ENCODE measurements around the gene GALM. TPM values are rescaled to one million over a fixed set of nuclear protein-coding genes. Genes with fewer than 3 reads are reported as not detected.
"Not testable (repeated sequence)": the region's sequence is repeated elsewhere in the genome, so short reads cannot be mapped to it uniquely, and the experiment has no call there.

Gene GALM
- polyA plus RNA-seq (ENCODE audit: insufficient read length), result 11.8 TPM

- peak; percentile 93 for DNase-seq (ENCODE audit: low read depth)
Measured at GRCh38 chr2:38665854-38666555, at the start of gene GALM. TSS of gene GALM (plus strand) at chr2:38666114. CDS start at chr2:38666162, 48 bp downstream.

- DNase-seq (ENCODE audit: low read depth), result no peak
Measured at GRCh38 chr2:38617301-38617700, 48.6 kb upstream of the GALM start.

GRCh38 chr2:38619458-38620164, 46.3 kb upstream of the GALM start:
- no peak for DNase-seq (ENCODE audit: low read depth)

GRCh38 chr2:38620282-38620977, 45.5 kb upstream of the GALM start:
- DNase-seq (ENCODE audit: low read depth), result peak; percentile 51

- no peak for DNase-seq (ENCODE audit: low read depth)
Measured at GRCh38 chr2:38621018-38621417, 44.9 kb upstream of the GALM start.

GRCh38 chr2:38622210-38622609, 43.7 kb upstream of the GALM start:
- DNase-seq (ENCODE audit: low read depth), result no peak

GRCh38 chr2:38626326-38627035, 39.4 kb upstream of the GALM start:
- DNase-seq (ENCODE audit: low read depth), result no peak

- DNase-seq (ENCODE audit: low read depth), result no peak
Measured at GRCh38 chr2:38627391-38627790, 38.5 kb upstream of the GALM start.

- no peak for DNase-seq (ENCODE audit: low read depth)
Measured at GRCh38 chr2:38629684-38630083, 36.2 kb upstream of the GALM start.

GRCh38 chr2:38631976-38632375, 33.9 kb upstream of the GALM start:
- DNase-seq (ENCODE audit: low read depth), result no peak

GRCh38 chr2:38632980-38633379, 32.9 kb upstream of the GALM start:
- DNase-seq (ENCODE audit: low read depth), result no peak

GRCh38 chr2:38633895-38634294, 32.0 kb upstream of the GALM start:
- no peak for DNase-seq (ENCODE audit: low read depth)

GRCh38 chr2:38634684-38635083, 31.2 kb upstream of the GALM start:
- DNase-seq (ENCODE audit: low read depth), result no peak

GRCh38 chr2:38635139-38635538, 30.8 kb upstream of the GALM start:
- no peak for DNase-seq (ENCODE audit: low read depth)

- no peak for DNase-seq (ENCODE audit: low read depth)
Measured at GRCh38 chr2:38636069-38636468, 29.8 kb upstream of the GALM start.

GRCh38 chr2:38642373-38643017, 23.4 kb upstream of the GALM start:
- DNase-seq (ENCODE audit: low read depth), result not testable (repeated sequence)

- DNase-seq (ENCODE audit: low read depth), result no peak
Measured at GRCh38 chr2:38643021-38643671, 22.8 kb upstream of the GALM start.

- not testable (repeated sequence) for DNase-seq (ENCODE audit: low read depth)
Measured at GRCh38 chr2:38643683-38644511, 22.0 kb upstream of the GALM start.

- DNase-seq (ENCODE audit: low read depth), result no peak
Measured at GRCh38 chr2:38648107-38648761, 17.7 kb upstream of the GALM start.

Measured in forelimb muscle (tissue), 1 donor.